PC-9 (cell line): ENCODE results near the gene RHOD. TPM values are rescaled to one million over a fixed set of nuclear protein-coding genes. Genes with fewer than 3 reads are reported as not detected.

Experiments
- BruUV-seq: library from RNA; stranded (reverse); fragments of 400-500 nt; replicated peaks from 2 replicates; lab custom pipeline; 2021; lab: Mats Ljungman, UMichigan
- CTCF ChIA-PET: fragments of 300-600 bp; sonication (Branson Sonifier 250); formaldehyde crosslinking; loops from one replicate; lab custom pipeline; 2022; ENCODE audit warnings: antibody characterized with exemption; lab: Charles Lee
- POLR2A ChIA-PET: fragments of 300-600 bp; sonication (Branson Sonifier 250); formaldehyde crosslinking; loops from one replicate; lab custom pipeline; 2022; ENCODE audit warnings: antibody characterized with exemption; ENCODE audit not compliant: unreplicated experiment; lab: Charles Lee
- DNase-seq, 2 experiments: peaks; one replicate each; pipeline versions ENCODE4 v3.0.0 to v3.0.0-alpha.2; 2015 to 2022; ENCODE audit warnings: mixed read lengths in 1 of 2
- H2AFZ ChIP-seq: fragments of 200-600 bp; sonication (generic); 2 replicates; pipeline ENCODE4 v1.8.1; 2017; ENCODE audit warnings: antibody characterized with exemption
- H3F3A ChIP-seq: fragments of 200-600 bp; sonication (generic); 2 replicates; pipeline ENCODE4 v1.8.1; 2017; ENCODE audit warnings: antibody characterized with exemption, mild to moderate bottlenecking, low read depth; ENCODE audit not compliant: insufficient read depth
- H3K27ac ChIP-seq: fragments of 200-600 bp; sonication (generic); 2 replicates; pipeline ENCODE4 v1.6.1; 2016; ENCODE audit warnings: mixed run types
- H3K27me3 ChIP-seq: fragments of 200-600 bp; sonication (generic); 2 replicates; pipeline ENCODE4 v1.6.1; 2016; ENCODE audit warnings: low read depth, mixed run types; ENCODE audit not compliant: insufficient read depth
- H3K36me3 ChIP-seq: fragments of 200-600 bp; sonication (generic); 2 replicates; pipeline ENCODE4 v1.6.1; 2016; ENCODE audit warnings: low read depth, mixed run types
- H3K4me1 ChIP-seq: fragments of 200-600 bp; sonication (generic); replicated peaks from 2 replicates; pipeline ENCODE4 v1.6.1; 2016; ENCODE audit warnings: mixed run types; ENCODE audit not compliant: insufficient read depth
- H3K4me2 ChIP-seq: fragments of 200-600 bp; sonication (generic); 2 replicates; pipeline ENCODE4 v1.6.1; 2017; ENCODE audit warnings: mixed run types
- H3K4me3 ChIP-seq: fragments of 200-600 bp; sonication (generic); 2 replicates; pipeline ENCODE4 v1.6.1; 2016; ENCODE audit warnings: mixed run types
- H3K79me2 ChIP-seq: fragments of 200-600 bp; sonication (generic); 2 replicates; pipeline ENCODE4 v1.6.1; 2017; ENCODE audit warnings: low read depth, mixed run types
- H3K9me2 ChIP-seq: fragments of 200-600 bp; sonication (generic); 2 replicates; pipeline ENCODE4 v1.8.1; 2017; ENCODE audit warnings: mild to moderate bottlenecking; ENCODE audit not compliant: insufficient read depth
- H3K9me3 ChIP-seq: fragments of 200-600 bp; sonication (generic); 2 replicates; pipeline ENCODE4 v1.8.1; 2016; ENCODE audit warnings: low read depth; ENCODE audit not compliant: insufficient read depth
- H4K20me1 ChIP-seq: fragments of 200-600 bp; sonication (generic); 2 replicates; pipeline ENCODE4 v1.8.1; 2017; ENCODE audit not compliant: insufficient read depth
- CTCF ChIP-seq: fragments of 200-600 bp; sonication (generic); conservative IDR thresholded peaks from 2 replicates; pipeline ENCODE4 v1.6.1; 2017; ENCODE audit warnings: mixed run types, antibody characterized with exemption, mild to moderate bottlenecking, moderate library complexity
- EZH2 ChIP-seq: fragments of 200-600 bp; sonication (generic); IDR thresholded peaks from 2 replicates; pipeline ENCODE4 v1.8.0; 2017; ENCODE audit warnings: antibody characterized with exemption, low read depth
- intact Hi-C: fragments of 100-400 bp; cut with micrococcal nuclease; formaldehyde crosslinking; loops from one replicate; pipeline ENCODE4 v1.10.0; 2022; ENCODE audit not compliant: unreplicated experiment
- microRNA-seq: library from miRNA; unstranded; fragments of <30 nt; microRNA quantifications from one replicate; pipeline ENCODE4 v1.2.0, GENCODE V29; 2021; ENCODE audit warnings: borderline number of aligned reads, borderline replicate concordance
- total RNA-seq: library from RNA; stranded (reverse); gene quantifications from 2 replicates; pipeline ENCODE4 v1.2.3, GENCODE V29; 2021

RHOD gene
- total RNA-seq, 1 experiment from 2014 or later = 127 TPM

- Histone ChIP-seq H3K4me1 (peaks cover 13% of the 10 kb centered on the region), H3K79me2 (peaks cover 68% of the 10 kb centered on the region), H3K4me3 (peak overlapping the region; percentile 83), H3K27ac (peak overlapping the region; percentile 61), H3K36me3 (peaks cover 12% of the 10 kb centered on the region), H3K9me2 (no peaks in the 10 kb centered on the region), H2AFZ (peak overlapping the region; percentile 85), H3K9me3 (no peaks in the 10 kb centered on the region), H3K4me2 (peak overlapping the region; percentile 92), H4K20me1 (peaks cover 24% of the 10 kb centered on the region), H3F3A (peaks cover 38% of the 10 kb centered on the region), H3K27me3 (no peaks in the 10 kb centered on the region)
- ChIA-PET POLR2A (no interaction called here), CTCF (no interaction called here)
- intact Hi-C loops = loop anchor here (5.0 kb wide), 1 partner anchor 121 kb away; no protein-coding TSS in a partner anchor
- DNase-seq = peak; percentile 18 to 45
- TF ChIP-seq CTCF (no peak), EZH2 (no peak)
- no TSS peak for BruUV-seq
These were observed 64.4 kb downstream of the RHOD start for GRCh38 chr11:67120881-67121710.

Small RNAs within 50 kb of the gene (microRNA-seq; reads per million reads assigned to microRNA genes)
- gene MIR6860 = not detected

Other genes starting within 250 kb of the RHOD start
- gene RCE1, start 213.4 kb upstream of the RHOD start, total RNA-seq = 42.1 and 42.9 TPM in 2 replicates
- 13.8 and 26.6 TPM in 2 replicates for gene LRFN4, start 199.8 kb upstream of the RHOD start, total RNA-seq
- gene PC, start 98.5 kb upstream of the RHOD start, total RNA-seq = 34.9 and 38.9 TPM in 2 replicates
- gene C11orf86, start 81.5 kb upstream of the RHOD start, total RNA-seq = not detected in 2 replicates
- 11.1 and 12.3 TPM in 2 replicates for gene SYT12, start 33.7 kb upstream of the RHOD start, total RNA-seq
- 117 and 120 TPM in 2 replicates for gene KDM2A, start 62.4 kb downstream of the RHOD start, total RNA-seq
- 76.7 and 102 TPM in 2 replicates for gene GRK2, start 209.6 kb downstream of the RHOD start, total RNA-seq
- 79.6 and 93.2 TPM in 2 replicates for gene ANKRD13D, start 232.5 kb downstream of the RHOD start, total RNA-seq
- gene SSH3, start 246.7 kb downstream of the RHOD start, total RNA-seq = 97.8 and 124 TPM in 2 replicates